Parathyroid adenoma (tissue), 2 donors: ENCODE measurements around the gene CARM1.

ENCODE experiments used
- H2AFZ ChIP-seq: fragments of 300-600 bp; sonication (generic); one replicate; pipeline ENCODE4 v1.7.0; 2017; ENCODE audit warnings: antibody characterized with exemption, mild to moderate bottlenecking
- H3K27ac ChIP-seq: fragments of 300-600 bp; sonication (generic); one replicate; pipeline ENCODE4 v1.7.0; 2017
- H3K27me3 ChIP-seq: fragments of 300-600 bp; sonication (generic); one replicate; pipeline ENCODE4 v1.7.0; 2017; ENCODE audit warnings: low read length; ENCODE audit not compliant: control insufficient read depth, insufficient read depth
- H3K36me3 ChIP-seq: fragments of 300-600 bp; sonication (generic); one replicate; pipeline ENCODE4 v1.7.0; 2017; ENCODE audit warnings: low read length; ENCODE audit not compliant: control insufficient read depth, insufficient read depth
- H3K4me1 ChIP-seq: fragments of 300-600 bp; sonication (generic); one replicate; pipeline ENCODE4 v1.7.0; 2017; ENCODE audit warnings: control low read depth
- H3K4me2 ChIP-seq: fragments of 300-600 bp; sonication (generic); one replicate; pipeline ENCODE4 v1.7.0; 2017; ENCODE audit warnings: low read length
- H3K4me3 ChIP-seq: fragments of 300-600 bp; sonication (generic); one replicate; pipeline ENCODE4 v1.7.0; 2017; ENCODE audit warnings: low read depth, low read length
- H3K79me2 ChIP-seq: fragments of 300-600 bp; sonication (generic); one replicate; pipeline ENCODE4 v1.7.0; 2017; ENCODE audit warnings: control low read depth
- H3K9ac ChIP-seq: fragments of 300-600 bp; sonication (generic); one replicate; pipeline ENCODE4 v1.7.0; 2017; ENCODE audit warnings: mild to moderate bottlenecking
- H3K9me3 ChIP-seq: fragments of 300-600 bp; sonication (generic); one replicate; pipeline ENCODE4 v1.7.0; 2017; ENCODE audit warnings: low read length; ENCODE audit not compliant: control insufficient read depth
- TF ChIP-seq, protein P1 (sequence below): fragments of 300-600 bp; sonication (generic); IDR thresholded peaks from one replicate; pipeline ENCODE4 v1.7.0; 2017; ENCODE audit warnings: antibody characterized with exemption, mild to moderate bottlenecking
- donor health status: primary hyperparathyroidism.

The CARM1 gene

DNA sequence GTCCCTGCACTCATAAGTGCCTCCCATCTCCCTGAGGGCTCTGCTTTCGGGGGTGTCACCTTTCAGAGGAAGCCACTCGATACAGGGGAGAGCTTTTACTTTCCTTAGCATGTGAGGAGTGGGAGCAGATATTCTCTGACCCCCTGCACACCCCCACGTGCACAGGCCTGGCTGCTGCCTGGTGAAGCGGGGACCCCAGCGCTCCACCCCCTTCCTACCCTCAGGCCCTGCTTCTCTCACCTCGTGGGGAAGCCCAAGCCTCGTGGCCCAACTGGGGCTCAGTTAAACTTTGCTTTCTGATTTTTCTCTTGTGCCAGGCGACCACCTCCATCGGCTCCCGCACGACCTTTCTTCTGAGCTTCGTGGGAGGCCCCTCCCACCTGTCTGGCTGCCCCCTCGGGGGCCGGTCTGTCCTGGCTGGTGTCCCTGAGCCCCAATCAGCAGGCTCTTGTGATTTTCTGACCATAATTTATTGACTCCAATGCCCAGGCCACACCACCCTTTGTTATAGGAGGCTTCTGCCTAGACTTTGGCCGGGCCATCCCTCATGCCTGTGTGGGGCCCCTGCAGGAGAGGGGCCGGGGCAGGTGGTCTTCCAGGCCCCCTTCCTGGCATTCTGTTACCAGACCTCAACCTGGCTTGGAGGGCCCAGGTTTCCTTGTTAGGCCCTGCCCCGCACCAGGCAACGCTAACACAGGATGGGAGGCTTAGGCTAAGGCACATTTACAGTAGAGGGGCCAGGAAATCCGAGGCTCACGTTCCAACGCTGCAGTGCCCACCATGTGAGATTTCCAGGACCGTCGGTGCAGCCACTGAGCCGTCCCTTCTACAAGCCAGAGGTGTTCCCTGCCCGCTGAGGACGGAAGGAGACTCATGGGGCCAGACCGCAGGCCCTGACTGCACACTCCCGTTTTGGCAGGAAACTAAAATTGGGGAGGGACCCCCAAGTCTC is 39.1 kb upstream of the CARM1 start:
- Histone ChIP-seq H3K27me3 (no peaks in the 10 kb centered on the region), H3K9ac (no peak overlapping the region), H3K27ac (no peak overlapping the region), H2AFZ (no peak overlapping the region), H3K4me3 (no peak overlapping the region), H3K9me3 (no peaks in the 10 kb centered on the region), H3K79me2 (no peaks in the 10 kb centered on the region), H3K4me2 (no peak overlapping the region), H3K36me3 (no peaks in the 10 kb centered on the region), H3K4me1 (no peaks in the 10 kb centered on the region)
- TF ChIP-seq, protein P1, sequence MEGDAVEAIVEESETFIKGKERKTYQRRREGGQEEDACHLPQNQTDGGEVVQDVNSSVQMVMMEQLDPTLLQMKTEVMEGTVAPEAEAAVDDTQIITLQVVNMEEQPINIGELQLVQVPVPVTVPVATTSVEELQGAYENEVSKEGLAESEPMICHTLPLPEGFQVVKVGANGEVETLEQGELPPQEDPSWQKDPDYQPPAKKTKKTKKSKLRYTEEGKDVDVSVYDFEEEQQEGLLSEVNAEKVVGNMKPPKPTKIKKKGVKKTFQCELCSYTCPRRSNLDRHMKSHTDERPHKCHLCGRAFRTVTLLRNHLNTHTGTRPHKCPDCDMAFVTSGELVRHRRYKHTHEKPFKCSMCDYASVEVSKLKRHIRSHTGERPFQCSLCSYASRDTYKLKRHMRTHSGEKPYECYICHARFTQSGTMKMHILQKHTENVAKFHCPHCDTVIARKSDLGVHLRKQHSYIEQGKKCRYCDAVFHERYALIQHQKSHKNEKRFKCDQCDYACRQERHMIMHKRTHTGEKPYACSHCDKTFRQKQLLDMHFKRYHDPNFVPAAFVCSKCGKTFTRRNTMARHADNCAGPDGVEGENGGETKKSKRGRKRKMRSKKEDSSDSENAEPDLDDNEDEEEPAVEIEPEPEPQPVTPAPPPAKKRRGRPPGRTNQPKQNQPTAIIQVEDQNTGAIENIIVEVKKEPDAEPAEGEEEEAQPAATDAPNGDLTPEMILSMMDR: no peak

GRCh38 chr19:10832939-10833296 is 38.4 kb upstream of the CARM1 start:
- TF ChIP-seq, protein P1: no peak
- Histone ChIP-seq H3K27ac (no peak overlapping the region), H3K36me3 (no peaks in the 10 kb centered on the region), H3K9ac (no peak overlapping the region), H3K4me3 (no peak overlapping the region), H3K9me3 (no peaks in the 10 kb centered on the region), H3K4me2 (no peak overlapping the region), H2AFZ (no peak overlapping the region), H3K79me2 (no peaks in the 10 kb centered on the region), H3K27me3 (no peaks in the 10 kb centered on the region), H3K4me1 (no peaks in the 10 kb centered on the region)

GRCh38 chr19:10835089-10835753 is 36.1 kb upstream of the CARM1 start:
- Histone ChIP-seq H3K4me1 (no peaks in the 10 kb centered on the region), H3K79me2 (no peaks in the 10 kb centered on the region), H3K9ac (no peak overlapping the region), H2AFZ (peak overlapping the region; percentile 62), H3K27ac (peak overlapping the region; percentile 100), H3K4me2 (peak overlapping the region; percentile 78), H3K4me3 (peak overlapping the region; percentile 95), H3K9me3 (no peaks in the 10 kb centered on the region), H3K36me3 (no peaks in the 10 kb centered on the region), H3K27me3 (no peaks in the 10 kb centered on the region)
- TF ChIP-seq, protein P1: no peak

- Histone ChIP-seq H2AFZ (peak within 1 kb of the TSS; percentile 84), H3K27me3 (no peaks in the 10 kb centered on the region), H3K9ac (peak within 1 kb of the TSS; percentile 98), H3K4me1 (no peaks in the 10 kb centered on the region), H3K36me3 (no peaks in the 10 kb centered on the region), H3K4me3 (peak within 1 kb of the TSS; percentile 95), H3K9me3 (no peaks in the 10 kb centered on the region), H3K4me2 (peak within 1 kb of the TSS; percentile 95), H3K27ac (peak within 1 kb of the TSS; percentile 100), H3K79me2 (no peaks in the 10 kb centered on the region)
- TF ChIP-seq, protein P1: peak; percentile 71
Measured at GRCh38 chr19:10835754-10836478, 35.4 kb upstream of the CARM1 start, which contains the start of gene TMED1. TMED1 (minus strand) TSS chr19:10836212; CDS start chr19:10836191, 21 bp downstream.
